Astrocyte of the spinal cord (primary cell): ENCODE results near the gene DENND1A.

Source experiments
- DNase-seq: peaks from one replicate; pipeline ENCODE4 v3.0.0; 2011; ENCODE audit warnings: low read depth, low spot score
- H3K4me3 ChIP-seq: 2 replicates; pipeline ENCODE4 v1.5.1; 2011; ENCODE audit warnings: low read depth, mild to moderate bottlenecking, low read length, moderate library complexity
- CTCF ChIP-seq: IDR thresholded peaks from 2 replicates; pipeline ENCODE4 v1.5.1; 2012; ENCODE audit warnings: low read depth, mild to moderate bottlenecking, low read length, inconsistent platforms
- in situ Hi-C: cut with HindIII; loops from 2 replicates; pipeline ENCODE4 v1.10.0; 2017; ENCODE audit warnings: low sequenced_read_pairs

Gene DENND1A

GRCh38 chr9:123769719-123770118 lies 160.2 kb downstream of the DENND1A start:
- no peak for TF ChIP-seq CTCF
- DNase-seq, result no peak
- in situ Hi-C loops, result no loop called here
- H3K4me3 ChIP-seq, result no peak overlapping the region

GRCh38 chr9:123763910-123764588 lies 165.9 kb downstream of the DENND1A start:
- in situ Hi-C loops, result no loop called here
- H3K4me3 ChIP-seq, result no peak overlapping the region
- peak; percentile 60 for DNase-seq
- no peak for TF ChIP-seq CTCF

GRCh38 chr9:123761905-123762605 lies 167.9 kb downstream of the DENND1A start:
- in situ Hi-C loops, result no loop called here
- no peak for DNase-seq
- H3K4me3 ChIP-seq, result no peak overlapping the region
- no peak for TF ChIP-seq CTCF

- no peak for TF ChIP-seq CTCF
- in situ Hi-C loops, result no loop called here
- no peak for DNase-seq
- no peak overlapping the region for H3K4me3 ChIP-seq
Observed at GRCh38 chr9:123757960-123758359, 172.0 kb downstream of the DENND1A start.

GRCh38 chr9:123757547-123757946 lies 172.4 kb downstream of the DENND1A start:
- in situ Hi-C loops, result no loop called here
- TF ChIP-seq CTCF, result no peak
- no peak overlapping the region for H3K4me3 ChIP-seq
- DNase-seq, result no peak

GRCh38 chr9:123756484-123757106 lies 173.3 kb downstream of the DENND1A start:
- in situ Hi-C loops, result no loop called here
- DNase-seq, result no peak
- no peak overlapping the region for H3K4me3 ChIP-seq
- no peak for TF ChIP-seq CTCF
